GM18907 (cell line): ENCODE results near the gene FAM47A.

Experiments
- ATAC-seq: cut with Tn5 transposase; IDR thresholded peaks from one replicate; pipeline ENCODE4 v1.9.1; 2021; ENCODE audit warnings: mild to moderate bottlenecking, moderate library complexity; ENCODE audit not compliant: unreplicated experiment

FAM47A gene

DNA sequence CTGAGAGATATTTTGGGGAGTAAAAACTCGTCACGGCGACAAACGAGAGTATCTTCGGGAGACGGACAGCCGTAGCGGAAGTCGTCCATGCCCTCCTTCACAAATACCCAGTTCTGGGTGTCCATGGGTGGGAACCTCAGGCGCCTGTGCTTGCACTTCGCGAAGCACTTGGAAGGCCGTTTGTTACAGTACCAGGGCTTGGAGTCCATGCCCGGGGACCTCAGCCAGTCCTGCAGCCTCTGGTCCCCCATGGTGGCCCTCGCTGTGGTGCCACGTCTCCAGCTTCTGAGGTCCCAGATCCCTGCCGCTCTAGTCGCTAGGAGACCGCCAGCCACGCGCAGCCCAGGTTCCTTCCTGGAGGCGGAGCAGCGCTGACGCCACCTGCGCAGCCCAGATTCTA, at the start of gene FAM47A:
Gene FAM47A, minus strand, starts transcription at position 287 of the 400 bp plus-strand sequence. Its CDS starts 36 bp downstream, at position 251.
- ATAC-seq: no peak

DNA sequence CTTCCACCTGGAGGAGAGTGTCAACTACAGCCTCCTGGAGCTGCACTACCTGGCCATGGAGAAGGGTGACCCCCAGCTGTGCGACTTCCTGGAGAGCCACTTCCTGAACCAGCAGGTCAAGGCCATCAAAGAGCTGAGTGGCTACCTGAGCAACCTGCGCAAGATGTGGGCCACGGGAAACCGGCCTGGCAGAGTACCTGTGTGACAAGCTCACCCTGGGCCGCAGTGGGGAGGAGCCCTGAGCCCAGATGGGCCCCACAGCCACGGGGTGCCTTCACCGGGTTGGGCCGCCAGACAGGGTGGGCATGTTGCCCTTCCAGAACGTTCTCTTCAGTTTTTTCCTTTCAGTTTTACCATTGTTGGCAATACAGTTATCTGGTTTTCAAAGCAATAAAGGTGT, 15.2 kb upstream of the FAM47A start:
- no peak for ATAC-seq

DNA sequence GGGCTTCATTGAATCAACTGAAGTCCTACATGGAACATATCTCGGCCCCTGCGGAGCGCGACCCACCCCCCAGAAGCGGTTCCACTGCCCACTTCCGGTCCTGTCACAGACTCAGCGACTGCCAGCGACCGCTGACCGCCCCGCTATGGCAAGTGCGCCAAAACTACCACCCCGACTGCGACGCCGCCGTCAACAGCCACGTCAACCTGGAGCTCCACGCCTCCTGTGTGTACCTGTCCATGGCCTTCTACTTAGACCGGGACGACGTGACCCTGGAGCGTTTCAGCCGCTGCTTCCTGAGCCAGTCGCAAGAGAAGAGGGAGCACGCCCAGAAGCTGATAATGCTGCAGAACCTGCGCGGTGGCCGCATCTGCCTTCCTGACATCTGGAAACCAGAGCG, 14.8 kb upstream of the FAM47A start:
- no peak for ATAC-seq

DNA sequence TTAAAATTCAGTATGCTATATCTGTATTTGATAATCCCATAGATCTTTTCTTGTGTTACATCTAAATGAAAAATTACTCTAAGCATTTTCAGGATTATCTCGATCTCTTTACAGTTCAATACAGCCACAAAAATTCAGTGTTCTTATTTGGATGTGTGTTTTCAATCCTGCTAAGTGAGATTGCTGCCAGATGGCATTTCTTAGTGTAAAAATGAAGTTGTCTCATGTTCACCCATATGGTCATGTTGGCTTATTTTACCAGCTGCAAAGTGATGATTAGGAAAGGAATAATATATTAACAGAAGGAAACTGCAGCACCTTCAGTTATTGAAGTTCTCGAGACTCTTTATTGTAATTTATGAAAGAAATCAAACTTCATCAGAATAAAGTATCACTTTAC, 12.1 kb upstream of the FAM47A start:
- ATAC-seq: no peak

DNA sequence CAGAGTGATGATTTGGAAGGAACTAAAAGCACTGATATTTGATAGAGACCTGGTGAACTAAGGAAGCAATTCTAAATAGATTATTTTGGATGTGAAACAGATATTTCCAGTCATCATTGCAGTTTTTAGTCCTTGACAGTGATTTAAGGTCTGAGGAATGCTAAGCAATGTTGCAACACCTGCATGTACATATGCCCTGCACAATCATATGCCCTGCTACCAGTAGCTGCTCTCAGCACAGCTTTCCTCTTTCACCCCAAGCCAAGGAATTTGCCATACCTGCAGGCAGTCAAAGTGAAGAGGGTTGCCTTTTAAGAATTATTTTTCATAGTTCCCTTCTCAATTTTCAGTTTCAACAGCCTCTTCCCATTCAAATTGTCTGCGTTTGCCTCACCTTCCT, 8.7 kb upstream of the FAM47A start:
- no peak for ATAC-seq

DNA sequence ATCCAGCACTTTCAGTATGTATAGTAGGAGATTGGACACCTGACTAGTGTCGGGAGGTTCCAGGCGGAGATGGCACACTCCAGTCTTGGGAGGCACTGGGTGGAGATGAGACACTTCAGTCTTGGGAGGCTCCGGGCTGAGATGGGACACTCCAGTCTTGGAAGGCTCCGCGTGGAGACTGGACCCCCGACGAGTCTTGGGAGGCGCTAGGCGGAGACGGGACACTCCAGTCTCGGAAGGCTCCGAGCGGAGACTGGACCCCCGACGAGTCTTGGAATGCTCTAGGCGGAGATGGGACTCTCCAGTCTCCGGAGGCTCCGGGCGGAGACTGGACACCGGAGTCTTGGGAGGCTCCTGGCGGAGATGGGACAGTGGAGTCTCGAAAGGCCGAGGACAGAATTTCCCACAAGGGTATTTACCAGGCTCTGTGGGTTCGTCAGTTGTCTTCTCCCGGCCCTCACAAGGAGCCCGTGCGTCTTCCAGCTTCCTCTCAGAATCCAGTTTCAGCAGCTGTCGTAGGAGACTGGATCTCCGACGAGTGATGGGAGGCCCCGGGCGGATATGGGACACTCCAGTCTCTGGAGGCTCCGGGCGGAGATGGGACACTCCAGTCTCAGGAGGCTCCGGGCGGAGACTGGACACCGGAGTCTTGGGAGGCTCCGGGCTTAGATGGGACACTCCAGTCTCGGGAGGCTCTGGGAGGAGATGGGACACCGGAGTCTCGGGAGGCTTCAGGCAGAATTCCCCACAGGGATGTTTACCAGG, 952 bp downstream of the FAM47A start:
- no peak for ATAC-seq

DNA sequence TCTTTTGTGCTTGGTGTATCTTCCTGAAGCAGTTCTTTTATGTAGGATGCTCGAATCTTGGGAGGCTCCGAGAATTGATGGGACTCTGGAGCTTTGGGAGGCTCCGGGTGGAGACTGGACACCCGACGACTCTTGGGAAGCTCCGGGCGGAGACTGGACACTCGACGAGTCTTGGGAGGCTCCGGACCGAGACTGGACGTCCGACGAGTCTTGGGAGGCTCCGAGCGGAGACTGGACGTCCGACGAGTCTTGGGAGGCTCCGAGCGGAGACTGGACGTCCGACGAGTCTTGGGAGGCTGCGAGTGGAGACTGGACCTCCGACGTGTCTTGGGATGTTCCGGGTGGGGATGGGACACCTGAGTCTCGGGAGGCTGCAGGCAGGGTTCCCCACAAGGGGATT, 1.6 kb downstream of the FAM47A start:
- no peak for ATAC-seq

DNA sequence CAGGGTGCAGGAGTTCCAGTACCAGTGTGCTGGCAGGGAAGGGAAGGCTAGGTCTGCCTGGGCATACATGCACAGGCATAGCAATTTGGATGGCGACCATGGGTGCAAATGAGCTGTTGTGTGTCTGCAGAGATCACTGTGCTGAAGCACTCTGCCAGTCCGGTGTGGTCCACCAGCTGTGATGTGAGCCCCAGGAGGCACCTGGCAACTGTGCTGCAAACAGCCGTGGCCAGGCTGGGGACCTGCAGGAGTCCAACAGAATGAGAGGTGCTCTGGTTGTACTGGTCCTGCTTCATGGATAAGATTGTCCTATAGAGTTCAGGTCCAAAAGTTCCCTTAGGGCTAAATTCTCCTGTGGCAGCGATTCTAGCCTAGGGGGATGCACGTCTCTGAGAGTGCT, 6.1 kb downstream of the FAM47A start:
- no peak for ATAC-seq

DNA sequence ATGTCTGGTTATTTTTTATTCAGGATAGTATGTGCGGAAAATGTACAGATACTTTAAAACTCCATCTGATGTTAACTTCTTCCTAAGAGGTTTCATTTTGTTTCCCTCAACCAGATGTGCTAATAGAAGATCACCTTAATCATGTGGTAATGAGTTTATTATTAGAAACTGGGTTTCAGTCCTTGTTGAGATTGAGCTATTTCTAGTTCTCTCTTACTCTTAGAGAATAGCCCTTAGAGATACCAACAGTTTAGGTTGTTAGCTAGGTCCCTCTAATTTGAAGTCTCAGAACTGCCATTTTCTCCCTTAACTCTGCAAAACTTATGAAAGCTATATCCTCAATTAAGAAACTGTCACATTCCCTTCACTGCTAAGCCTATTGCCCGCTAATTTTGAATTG, 13.0 kb downstream of the FAM47A start:
- ATAC-seq: no peak

DNA sequence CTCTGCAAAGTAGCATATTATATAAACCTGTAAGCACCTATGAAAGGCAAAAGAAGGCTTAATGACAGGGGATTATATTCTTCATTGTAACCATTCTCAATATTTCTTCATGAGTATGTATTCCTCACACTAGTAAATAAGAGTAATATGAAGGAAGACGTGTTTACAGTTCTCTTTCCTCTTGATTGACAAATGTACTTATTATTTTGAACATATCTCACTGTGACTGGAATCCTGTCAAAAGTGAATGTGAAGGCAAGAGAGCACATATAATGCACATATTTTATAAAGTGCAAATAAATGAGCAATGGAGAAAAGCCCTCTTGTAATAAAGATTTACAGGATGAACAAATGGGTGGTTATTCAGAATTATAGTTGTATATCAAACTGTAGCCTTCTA, 19.7 kb downstream of the FAM47A start:
- ATAC-seq: no peak
